Common myeloid progenitor, CD34-positive (primary cell): ENCODE measurements around the gene TRIO.

Source experiments
- CTCF ChIA-PET: fragments of 350-600 bp; sonication (Branson Sonifier 250); formaldehyde crosslinking; loops from one replicate; lab custom pipeline; 2021; ENCODE audit warnings: antibody characterized with exemption; lab: Charles Lee
- POLR2A ChIA-PET: fragments of 350-600 bp; sonication (Branson Sonifier 250); formaldehyde crosslinking; loops from one replicate; lab custom pipeline; 2021; ENCODE audit warnings: antibody characterized with exemption; lab: Charles Lee
- DNase-seq, 3 donors: peaks; one replicate each; pipeline versions ENCODE4 v3.0.0 to v3.0.0-alpha.2; 2013
- H3K27ac ChIP-seq, 2 experiments: 1 replicate in 1 of 2; 2 replicates in 1 of 2; pipeline ENCODE4 v1.7.0; 2013; ENCODE audit warnings: inconsistent platforms in 2 of 2, low read length in 2 of 2, mild to moderate bottlenecking in 2 of 2, low read depth in 1 of 2, moderate library complexity in 1 of 2; ENCODE audit not compliant: severe bottlenecking in 2 of 2, insufficient read depth in 1 of 2, poor library complexity in 1 of 2
- H3K27me3 ChIP-seq, 5 experiments: replicated peaks in 2 of 5; 1 replicate in 3 of 5; 2 replicates in 2 of 5; pipeline versions ENCODE4 v1.6.1 to v1.7.0; 2013; ENCODE audit warnings: low read length in 4 of 5, mild to moderate bottlenecking in 2 of 5, moderate library complexity in 2 of 5, inconsistent platforms in 1 of 5; ENCODE audit not compliant: insufficient read depth in 5 of 5, control insufficient read depth in 4 of 5
- H3K36me3 ChIP-seq, 4 experiments: 1 replicate in 2 of 4; 2 replicates in 2 of 4; pipeline versions ENCODE4 v1.6.1 to v1.7.0; 2013; ENCODE audit warnings: low read length in 3 of 4, control low read depth in 1 of 4, mild to moderate bottlenecking in 1 of 4; ENCODE audit not compliant: control insufficient read depth in 4 of 4, insufficient read depth in 4 of 4
- H3K4me1 ChIP-seq, 4 experiments: 1 replicate in 3 of 4; 2 replicates in 1 of 4; pipeline versions ENCODE4 v1.6.1 to v1.7.1; 2013; ENCODE audit warnings: low read length in 3 of 4, mild to moderate bottlenecking in 3 of 4, control low read depth in 1 of 4, inconsistent platforms in 1 of 4, moderate library complexity in 1 of 4; ENCODE audit not compliant: control insufficient read depth in 4 of 4, insufficient read depth in 4 of 4; ENCODE audit errors: control extremely low read depth in 1 of 4
- H3K4me3 ChIP-seq, 7 experiments: 1 replicate in 4 of 7; 2 replicates in 3 of 7; pipeline versions ENCODE4 v1.5.1 to v1.7.0; 2013; ENCODE audit warnings: mild to moderate bottlenecking in 7 of 7, low read length in 6 of 7, moderate library complexity in 6 of 7, inconsistent platforms in 2 of 7, low read depth in 2 of 7, control low read depth in 1 of 7; ENCODE audit not compliant: insufficient read depth in 4 of 7, control insufficient read depth in 1 of 7; ENCODE audit errors: extremely low read depth in 1 of 7
- H3K9me3 ChIP-seq, 5 experiments: 1 replicate in 4 of 5; 2 replicates in 1 of 5; pipeline versions ENCODE4 v1.6.1 to v1.7.1; 2013; ENCODE audit warnings: low read length in 4 of 5, mild to moderate bottlenecking in 2 of 5, inconsistent platforms in 1 of 5, low read depth in 1 of 5, moderate library complexity in 1 of 5; ENCODE audit not compliant: control insufficient read depth in 4 of 5, insufficient read depth in 2 of 5; ENCODE audit errors: control extremely low read depth in 1 of 5
- WGBS: methylation state at CpG from one replicate; pipeline ENCODE4 v1.1.5; 2013; ENCODE audit not compliant: insufficient coverage; 5-methylcytosine and 5-hydroxymethylcytosine counted together

Gene TRIO

DNA sequence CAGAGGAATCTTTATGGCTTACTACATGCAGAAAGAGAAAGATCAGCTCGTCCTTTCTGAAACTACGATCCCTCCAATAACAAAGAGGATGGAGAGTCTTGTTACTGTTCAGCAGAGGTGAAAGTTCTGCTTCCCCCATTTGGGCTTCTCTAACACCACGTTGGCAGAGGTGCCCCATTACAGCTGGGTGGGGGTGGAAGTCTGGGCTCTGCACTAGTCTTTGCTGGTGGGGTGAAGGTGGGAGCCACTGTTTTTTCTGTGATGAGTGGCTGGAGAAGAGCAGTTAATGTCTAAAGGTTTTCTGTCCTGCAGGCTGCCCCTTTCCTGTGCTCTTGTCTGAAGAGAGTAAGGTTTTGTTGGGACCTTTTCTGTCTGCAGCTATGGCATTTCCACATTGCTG is 373.8 kb downstream of the TRIO start:
- peaks cover 0 to 2% (median 0%) of the 10 kb centered on the region in 5 experiments for H3K9me3 ChIP-seq
- no peak for DNase-seq
- POLR2A ChIA-PET: no interaction called here
- no peak overlapping the region for H3K4me3 ChIP-seq
- WGBS: 73% methylated on average over 2 of the region's 3 CpGs
- CTCF ChIA-PET: no interaction called here
- no peaks in the 10 kb centered on the region for H3K36me3 ChIP-seq
- H3K27ac ChIP-seq: no peak overlapping the region
- no peaks in the 10 kb centered on the region for H3K27me3 ChIP-seq
- H3K4me1 ChIP-seq: peaks cover 0 to 5% (median 0%) of the 10 kb centered on the region in 4 experiments

DNA sequence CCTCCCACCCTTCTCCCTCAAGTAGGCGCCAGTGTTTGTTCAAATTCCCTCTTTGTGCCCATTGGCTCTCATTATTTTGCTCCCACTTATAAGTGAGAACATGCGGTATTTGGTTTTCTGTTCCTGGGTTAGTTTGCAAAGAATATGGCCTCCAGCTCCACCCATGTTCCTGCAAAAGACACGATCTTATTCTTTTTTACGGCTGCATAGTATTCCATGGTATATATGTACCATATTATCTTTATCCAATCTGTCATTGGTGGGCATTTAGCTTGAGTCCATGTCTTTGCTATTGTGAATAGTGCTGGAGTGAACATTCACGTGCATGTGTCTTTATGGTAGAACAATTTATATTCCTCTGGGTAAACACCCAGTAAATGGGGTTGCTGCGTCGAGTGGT is 375.5 kb downstream of the TRIO start:
- ChIA-PET CTCF (no interaction called here), POLR2A (no interaction called here)
- no peak overlapping the region for H3K4me3 ChIP-seq
- 100% methylated on average over 1 of the region's 7 CpGs for WGBS
- no peaks in the 10 kb centered on the region for H3K36me3 ChIP-seq
- no peaks in the 10 kb centered on the region for H3K27me3 ChIP-seq
- H3K27ac ChIP-seq: no peak overlapping the region
- peaks cover 0 to 2% (median 0%) of the 10 kb centered on the region in 5 experiments for H3K9me3 ChIP-seq
- DNase-seq: no peak
- H3K4me1 ChIP-seq: peaks cover 0 to 7% (median 0%) of the 10 kb centered on the region in 4 experiments

DNA sequence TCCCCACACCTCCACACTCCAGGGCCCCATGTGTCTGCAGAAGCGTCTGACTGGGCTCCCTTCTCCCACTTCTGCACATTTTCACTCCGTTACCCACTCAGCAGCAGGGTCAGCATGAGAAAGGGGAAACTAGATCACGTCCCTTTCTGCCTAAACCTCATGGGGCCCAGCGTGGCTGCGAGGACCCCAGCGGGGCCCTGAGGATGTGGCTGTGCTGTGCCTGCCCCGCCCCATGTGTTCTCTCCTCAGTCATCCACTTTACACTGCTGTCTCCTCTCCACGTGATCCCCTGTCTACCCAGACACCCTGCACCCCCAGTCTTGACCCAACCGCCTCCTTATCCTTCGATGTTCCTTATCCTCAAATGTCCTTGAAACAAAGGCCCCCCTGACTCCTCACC is 378.6 kb downstream of the TRIO start:
- WGBS: 75% methylated on average over 8 of the region's 10 CpGs
- CTCF ChIA-PET: no interaction called here
- POLR2A ChIA-PET: no interaction called here

DNA sequence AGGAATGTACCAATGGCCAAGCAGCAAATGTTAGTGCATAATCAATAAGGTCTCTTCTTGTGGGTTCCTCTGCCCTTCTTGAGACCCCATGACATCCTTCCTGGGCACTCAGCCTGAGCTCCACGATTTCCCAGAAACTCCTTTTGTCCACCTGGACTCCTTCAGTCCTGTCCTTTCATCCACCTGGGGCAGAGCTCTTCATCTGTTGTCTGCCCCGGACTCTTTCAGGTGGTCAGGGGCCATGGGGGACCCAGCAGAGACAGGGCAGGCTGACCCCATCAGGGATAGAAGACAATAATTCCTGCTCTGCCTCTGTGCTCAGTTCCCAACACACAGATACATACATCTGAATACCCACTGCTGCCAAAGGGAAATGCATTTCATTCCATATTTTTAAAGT is 379.6 kb downstream of the TRIO start:
- H3K4me1 ChIP-seq: peaks cover 0 to 7% (median 0%) of the 10 kb centered on the region in 4 experiments
- H3K27me3 ChIP-seq: no peaks in the 10 kb centered on the region
- H3K36me3 ChIP-seq: no peaks in the 10 kb centered on the region
- WGBS: 100% methylated on average over 1 of the region's 2 CpGs
- no peak overlapping the region for H3K27ac ChIP-seq
- no peak for DNase-seq
- no peak overlapping the region for H3K4me3 ChIP-seq
- no peaks in the 10 kb centered on the region for H3K9me3 ChIP-seq
- POLR2A ChIA-PET: no interaction called here
- CTCF ChIA-PET: no interaction called here

More for the DNA sequence above, 378.6 kb downstream of the TRIO start:
- no peak overlapping the region for H3K27ac ChIP-seq
- DNase-seq: no peak
- H3K4me3 ChIP-seq: no peak overlapping the region
- no peaks in the 10 kb centered on the region for H3K27me3 ChIP-seq
- H3K4me1 ChIP-seq: peaks cover 0 to 7% (median 0%) of the 10 kb centered on the region in 4 experiments
- no peaks in the 10 kb centered on the region for H3K36me3 ChIP-seq
- no peaks in the 10 kb centered on the region for H3K9me3 ChIP-seq

DNA sequence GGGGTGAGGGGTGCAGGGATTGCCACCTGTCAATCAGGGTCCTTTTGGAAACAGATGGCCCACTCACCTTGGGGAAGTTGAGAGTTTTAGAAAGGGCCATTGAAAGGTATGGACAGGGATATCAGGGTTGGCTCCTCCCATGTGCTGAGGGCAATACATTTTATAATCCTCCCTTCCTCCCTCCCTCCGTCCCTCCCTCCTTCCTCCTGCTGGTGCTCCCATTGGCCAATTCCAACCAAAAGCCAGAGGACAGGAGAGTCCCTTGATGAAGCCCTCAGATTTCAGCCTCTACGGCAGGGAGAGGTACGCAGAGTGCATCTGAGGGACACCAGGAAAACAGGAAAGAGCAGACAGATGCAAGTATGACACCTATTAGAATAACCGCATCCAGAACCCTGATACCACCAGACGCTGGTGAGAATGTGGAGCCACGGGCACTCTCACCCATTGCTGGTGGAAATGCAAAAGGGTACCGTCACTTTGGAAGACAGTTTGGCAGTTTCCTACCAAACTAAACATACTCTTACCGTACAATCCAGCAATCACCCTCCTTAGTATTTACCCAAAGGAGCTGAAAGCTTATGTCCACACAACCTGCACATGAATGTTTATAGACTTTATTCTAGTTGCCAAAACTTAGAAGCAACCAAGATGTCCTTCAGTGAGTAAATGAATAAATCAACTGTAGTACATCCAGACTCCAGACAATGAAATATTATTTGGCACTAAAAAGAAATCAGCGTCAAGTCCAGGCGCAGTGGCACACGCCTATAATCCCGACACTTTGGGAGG is 380.3 kb downstream of the TRIO start:
- H3K9me3 ChIP-seq: no peaks in the 10 kb centered on the region
- WGBS: 91% methylated on average over 12 of the region's 12 CpGs
- no peaks in the 10 kb centered on the region for H3K27me3 ChIP-seq
- DNase-seq: no peak
- no peak overlapping the region for H3K4me3 ChIP-seq
- H3K36me3 ChIP-seq: no peaks in the 10 kb centered on the region
- H3K4me1 ChIP-seq: peaks cover 0 to 7% (median 0%) of the 10 kb centered on the region in 4 experiments
- H3K27ac ChIP-seq: no peak overlapping the region
- POLR2A ChIA-PET: no interaction called here
- CTCF ChIA-PET: no interaction called here

DNA sequence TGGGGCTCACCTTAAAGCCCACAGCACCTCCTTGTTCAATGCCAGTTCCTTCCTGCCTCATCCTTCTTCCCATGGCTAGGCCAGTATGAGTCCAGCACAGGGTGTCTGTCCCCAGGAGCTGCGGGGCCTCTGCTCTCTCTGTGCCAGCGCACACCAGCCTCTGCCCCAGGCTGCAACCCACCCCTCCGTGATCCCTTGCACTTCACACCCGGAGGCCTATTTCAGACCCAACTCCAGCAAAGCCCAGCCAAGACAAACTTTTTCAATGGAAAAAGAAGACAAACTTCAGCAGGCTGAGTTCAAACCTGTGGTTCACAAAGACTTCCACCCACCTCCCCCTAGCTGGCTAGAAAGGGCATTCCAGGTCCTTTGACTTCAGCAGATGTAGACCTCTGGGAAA is 382.3 kb downstream of the TRIO start:
- Histone ChIP-seq H3K36me3 (no peaks in the 10 kb centered on the region), H3K4me3 (no peak overlapping the region), H3K4me1 (peaks cover 0 to 7% (median 0%) of the 10 kb centered on the region in 4 experiments), H3K27me3 (no peaks in the 10 kb centered on the region), H3K27ac (no peak overlapping the region), H3K9me3 (no peaks in the 10 kb centered on the region)
- POLR2A ChIA-PET: no interaction called here
- DNase-seq: no peak
- CTCF ChIA-PET: no interaction called here
- 95% methylated on average over 4 of the region's 4 CpGs for WGBS

DNA sequence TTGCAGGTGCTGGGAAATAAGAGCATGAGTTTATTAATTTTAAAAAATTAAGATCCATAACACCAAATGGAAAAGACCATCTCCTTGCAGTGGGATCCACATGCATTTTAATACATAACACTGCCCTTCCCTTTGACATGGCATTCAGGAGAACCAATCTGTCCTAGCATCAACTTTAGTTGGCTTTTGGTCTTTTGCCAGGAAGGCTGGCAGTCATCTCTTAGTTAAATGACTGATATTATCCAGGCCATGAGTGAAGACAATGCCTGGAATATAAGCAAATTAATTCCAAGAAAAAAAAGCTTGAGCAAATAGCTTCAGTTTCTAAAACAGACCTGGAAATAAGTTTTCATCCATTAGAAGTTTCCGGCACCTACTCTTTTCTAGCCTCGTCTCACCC is 383.4 kb downstream of the TRIO start:
- Histone ChIP-seq H3K4me3 (no peak overlapping the region), H3K9me3 (no peaks in the 10 kb centered on the region), H3K36me3 (no peaks in the 10 kb centered on the region), H3K4me1 (peaks cover 0 to 6% (median 0%) of the 10 kb centered on the region in 4 experiments), H3K27ac (no peak overlapping the region), H3K27me3 (no peaks in the 10 kb centered on the region)
- CTCF ChIA-PET: no interaction called here
- POLR2A ChIA-PET: no interaction called here
- WGBS: 100% methylated on average over 2 of the region's 2 CpGs
- DNase-seq: no peak
